Activated naive CD8-positive, alpha-beta T cell treated with anti-CD3 and anti-CD28 coated beads, Interleukin-2, amount 50 U/mL, for 24 hours (primary cell): ENCODE data around the gene CHD9NB.
"Not testable (repeated sequence)": the region's sequence is repeated elsewhere in the genome, so short reads cannot be mapped to it uniquely, and the experiment has no call there.

Experiments used
- ATAC-seq: fragments of 150-1000 bp; cut with Tn5 transposase; one replicate; pipeline ENCODE4 v1.10.0; 2021
- DNase-seq: peaks from one replicate; pipeline ENCODE4 v3.0.0; 2021
- H3K27ac Mint-ChIP-seq: one replicate; pipeline ENCODE4 v1.8.0; 2021; ENCODE audit warnings: mild to moderate bottlenecking, mixed read lengths
- H3K27me3 Mint-ChIP-seq: one replicate; pipeline ENCODE4 v1.8.0; 2021; ENCODE audit warnings: mixed read lengths
- H3K36me3 Mint-ChIP-seq: one replicate; pipeline ENCODE4 v1.8.0; 2021; ENCODE audit warnings: low read depth, mixed read lengths
- H3K4me1 Mint-ChIP-seq: one replicate; pipeline ENCODE4 v1.8.0; 2021; ENCODE audit warnings: mixed read lengths
- H3K4me3 Mint-ChIP-seq: one replicate; pipeline ENCODE4 v1.8.0; 2021; ENCODE audit warnings: mild to moderate bottlenecking, moderate library complexity, mixed read lengths
- H3K9me3 Mint-ChIP-seq: one replicate; pipeline ENCODE4 v1.8.0; 2021; ENCODE audit warnings: mixed read lengths

The CHD9NB gene

GRCh38 chr16:53055541-53056391, 3.1 kb upstream of the CHD9NB start:
- Mint-ChIP-seq H3K4me3 (peak overlapping the region; percentile 86), H3K27ac (peak overlapping the region; percentile 85), H3K9me3 (no peaks in the 10 kb centered on the region), H3K36me3 (peaks cover 1% of the 10 kb centered on the region), H3K4me1 (peaks cover 31% of the 10 kb centered on the region), H3K27me3 (peaks cover 3% of the 10 kb centered on the region)
- DNase-seq = no peak
- ATAC-seq = no peak

GRCh38 chr16:53054670-53055485, 2.2 kb upstream of the CHD9NB start, which contains the start of gene CHD9:
Gene CHD9 (plus strand): TSS chr16:53054991. CDS start chr16:53156090, 101,099 bp downstream.
- ATAC-seq (peak; percentile 89), DNase-seq (peak; percentile 74)
- peaks cover 1% of the 10 kb centered on the region for H3K36me3 Mint-ChIP-seq
- peaks cover 31% of the 10 kb centered on the region for H3K4me1 Mint-ChIP-seq
- peak within 1 kb of the TSS; percentile 85 for H3K27ac Mint-ChIP-seq
- no peaks in the 10 kb centered on the region for H3K9me3 Mint-ChIP-seq
- peak within 1 kb of the TSS; percentile 86 for H3K4me3 Mint-ChIP-seq
- peaks cover 3% of the 10 kb centered on the region for H3K27me3 Mint-ChIP-seq

- peak; percentile 24 for DNase-seq
- Mint-ChIP-seq H3K27me3 (peaks cover 3% of the 10 kb centered on the region), H3K27ac (peak overlapping the region; percentile 85), H3K4me3 (peak overlapping the region; percentile 86), H3K9me3 (no peaks in the 10 kb centered on the region), H3K36me3 (peaks cover 1% of the 10 kb centered on the region), H3K4me1 (peaks cover 31% of the 10 kb centered on the region)
- peak; percentile 53 for ATAC-seq
Measured at GRCh38 chr16:53053967-53054669, 1.4 kb upstream of the CHD9NB start.

- not testable (repeated sequence) for H3K4me3 Mint-ChIP-seq
Measured at GRCh38 chr16:53051255-53051654, 1.4 kb downstream of the CHD9NB start.

GRCh38 chr16:53048139-53048915, 4.4 kb downstream of the CHD9NB start:
- H3K4me3 Mint-ChIP-seq = no peak overlapping the region
- no peaks in the 10 kb centered on the region for H3K4me1 Mint-ChIP-seq
- H3K9me3 Mint-ChIP-seq = no peaks in the 10 kb centered on the region
- no peaks in the 10 kb centered on the region for H3K36me3 Mint-ChIP-seq
- no peak for DNase-seq
- peaks cover 3% of the 10 kb centered on the region for H3K27me3 Mint-ChIP-seq
- no peak overlapping the region for H3K27ac Mint-ChIP-seq
- ATAC-seq = no peak

More at GRCh38 chr16:53051255-53051654, 1.4 kb downstream of the CHD9NB start:
- H3K36me3 Mint-ChIP-seq, ATAC-seq, DNase-seq, H3K9me3 Mint-ChIP-seq, H3K27me3 Mint-ChIP-seq, H3K27ac Mint-ChIP-seq: not testable (repeated sequence)
- H3K4me1 Mint-ChIP-seq = peaks cover 15% of the 10 kb centered on the region

GRCh38 chr16:53047515-53047914, 5.2 kb downstream of the CHD9NB start:
- not testable (repeated sequence) for DNase-seq, H3K4me3 Mint-ChIP-seq, H3K4me1 Mint-ChIP-seq, H3K9me3 Mint-ChIP-seq, H3K27me3 Mint-ChIP-seq, H3K36me3 Mint-ChIP-seq, ATAC-seq, H3K27ac Mint-ChIP-seq

GRCh38 chr16:53045341-53046220, 7.1 kb downstream of the CHD9NB start:
- Mint-ChIP-seq H3K9me3 (no peaks in the 10 kb centered on the region), H3K27ac (no peak overlapping the region), H3K36me3 (no peaks in the 10 kb centered on the region), H3K27me3 (peaks cover 2% of the 10 kb centered on the region), H3K4me1 (peaks cover 3% of the 10 kb centered on the region), H3K4me3 (no peak overlapping the region)
- no peak for DNase-seq
- ATAC-seq = no peak

GRCh38 chr16:53043986-53044601, 8.6 kb downstream of the CHD9NB start:
- ATAC-seq = peak; percentile 43

GRCh38 chr16:53043428-53043831, 9.3 kb downstream of the CHD9NB start:
- H3K4me1 Mint-ChIP-seq = peaks cover 3% of the 10 kb centered on the region
- no peaks in the 10 kb centered on the region for H3K36me3 Mint-ChIP-seq
- H3K9me3 Mint-ChIP-seq = no peaks in the 10 kb centered on the region
- DNase-seq = no peak
- no peak for ATAC-seq
- H3K4me3 Mint-ChIP-seq = no peak overlapping the region
- no peak overlapping the region for H3K27ac Mint-ChIP-seq
- H3K27me3 Mint-ChIP-seq = peaks cover 2% of the 10 kb centered on the region

More at GRCh38 chr16:53043986-53044601, 8.6 kb downstream of the CHD9NB start:
- no peak for DNase-seq
- Mint-ChIP-seq H3K4me3 (no peak overlapping the region), H3K27me3 (peaks cover 2% of the 10 kb centered on the region), H3K9me3 (no peaks in the 10 kb centered on the region), H3K4me1 (peaks cover 3% of the 10 kb centered on the region), H3K27ac (no peak overlapping the region), H3K36me3 (no peaks in the 10 kb centered on the region)

GRCh38 chr16:53042235-53042701, 10.4 kb downstream of the CHD9NB start:
- Mint-ChIP-seq H3K27me3 (peaks cover 2% of the 10 kb centered on the region), H3K9me3 (no peaks in the 10 kb centered on the region), H3K4me3 (no peak overlapping the region), H3K27ac (no peak overlapping the region), H3K4me1 (peaks cover 3% of the 10 kb centered on the region), H3K36me3 (no peaks in the 10 kb centered on the region)
- DNase-seq = no peak
- ATAC-seq = no peak

GRCh38 chr16:53041320-53042051, 11.2 kb downstream of the CHD9NB start:
- Mint-ChIP-seq H3K4me1 (peaks cover 3% of the 10 kb centered on the region), H3K9me3 (no peaks in the 10 kb centered on the region), H3K4me3 (no peak overlapping the region), H3K36me3 (no peaks in the 10 kb centered on the region), H3K27ac (no peak overlapping the region), H3K27me3 (peaks cover 2% of the 10 kb centered on the region)
- ATAC-seq (no peak), DNase-seq (no peak)

GRCh38 chr16:53040788-53041187, 11.9 kb downstream of the CHD9NB start:
- H3K27me3 Mint-ChIP-seq = peaks cover 2% of the 10 kb centered on the region
- no peaks in the 10 kb centered on the region for H3K36me3 Mint-ChIP-seq
- DNase-seq (no peak), ATAC-seq (no peak)
- no peak overlapping the region for H3K4me3 Mint-ChIP-seq
- peaks cover 3% of the 10 kb centered on the region for H3K4me1 Mint-ChIP-seq
- H3K27ac Mint-ChIP-seq = no peak overlapping the region
- H3K9me3 Mint-ChIP-seq = no peaks in the 10 kb centered on the region
